Stimulated activated CD8-positive, alpha-beta memory T cell treated with anti-CD3 and anti-CD28 coated beads, Interleukin-4, amount 100 ng/mL, for 48 hours (primary cell): ENCODE data around the gene NFE2L1.
"Not testable (repeated sequence)": the region's sequence is repeated elsewhere in the genome, so short reads cannot be mapped to it uniquely, and the experiment has no call there.

Experiments used
- DNase-seq: peaks from one replicate; pipeline ENCODE4 v3.0.0-alpha.2; 2020

NFE2L1 gene

GRCh38 chr17:48070195-48070594, 22.0 kb downstream of the NFE2L1 start:
- no peak for DNase-seq

DNA sequence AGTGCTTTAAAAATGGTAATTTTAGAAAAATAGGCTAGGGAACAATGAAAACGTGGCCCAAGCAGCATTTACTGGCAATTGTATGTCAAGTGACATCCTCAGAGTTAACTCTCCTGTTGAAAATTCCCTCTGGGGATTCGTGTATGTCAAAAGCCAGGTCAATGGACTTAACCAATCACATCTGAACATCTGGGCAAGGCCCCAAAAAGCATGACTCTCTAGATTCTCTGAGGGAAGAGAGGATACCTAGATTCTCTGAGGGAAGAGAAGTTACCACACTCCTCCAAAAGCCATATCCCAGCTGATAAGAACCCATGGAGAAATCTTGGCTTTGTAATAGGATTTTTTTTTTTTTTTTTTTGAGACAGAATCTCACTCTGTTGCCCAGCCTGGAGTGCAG, 23.5 kb downstream of the NFE2L1 start:
- no peak for DNase-seq

DNA sequence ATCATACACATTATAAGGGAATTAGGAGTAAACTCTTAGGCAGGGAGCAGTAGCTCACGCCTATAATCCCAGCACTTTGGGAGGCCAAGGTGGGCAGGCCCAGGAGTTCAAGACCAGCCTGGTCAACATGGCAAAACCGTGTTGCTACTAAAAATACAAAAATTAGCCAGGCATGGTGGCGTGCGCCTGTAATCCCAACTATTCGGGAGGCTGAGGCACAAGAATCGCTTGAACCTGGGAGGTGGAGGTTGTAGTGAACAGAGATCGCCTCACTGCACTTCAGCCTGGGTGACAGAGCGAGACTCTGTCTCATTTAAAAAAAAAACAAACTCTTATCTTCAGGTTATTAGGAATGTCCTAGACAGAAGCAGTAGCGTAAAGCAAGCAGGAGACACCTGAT, 24.7 kb downstream of the NFE2L1 start:
- not testable (repeated sequence) for DNase-seq

DNA sequence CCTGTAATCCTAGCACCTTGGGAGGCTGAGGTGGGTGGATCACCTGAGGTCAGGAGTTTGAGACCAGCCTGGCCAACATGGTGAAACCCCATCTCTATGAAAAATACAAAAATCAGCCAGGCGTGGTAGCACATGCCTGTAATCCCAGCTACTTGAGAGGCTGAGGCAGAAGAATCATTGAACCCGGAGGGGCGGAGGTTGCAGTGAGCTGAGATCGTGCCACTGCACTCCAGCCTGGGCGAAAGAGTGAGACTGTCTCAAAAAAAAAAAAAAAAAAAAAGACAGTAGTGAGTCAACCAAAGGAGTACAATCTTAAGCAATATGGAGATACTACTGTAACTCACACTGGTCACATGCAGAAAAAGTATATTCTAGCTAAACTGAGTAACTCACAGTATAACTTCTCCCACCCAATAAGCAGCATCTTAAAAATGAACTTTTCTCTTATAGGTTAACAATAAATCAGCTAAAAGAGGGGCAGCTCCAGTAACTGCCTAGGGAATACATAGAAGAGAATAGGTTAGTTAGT, 25.5 kb downstream of the NFE2L1 start:
- DNase-seq = not testable (repeated sequence)

- peak; percentile 86 for DNase-seq
Observed at GRCh38 chr17:48074322-48075081, 26.3 kb downstream of the NFE2L1 start.

DNA sequence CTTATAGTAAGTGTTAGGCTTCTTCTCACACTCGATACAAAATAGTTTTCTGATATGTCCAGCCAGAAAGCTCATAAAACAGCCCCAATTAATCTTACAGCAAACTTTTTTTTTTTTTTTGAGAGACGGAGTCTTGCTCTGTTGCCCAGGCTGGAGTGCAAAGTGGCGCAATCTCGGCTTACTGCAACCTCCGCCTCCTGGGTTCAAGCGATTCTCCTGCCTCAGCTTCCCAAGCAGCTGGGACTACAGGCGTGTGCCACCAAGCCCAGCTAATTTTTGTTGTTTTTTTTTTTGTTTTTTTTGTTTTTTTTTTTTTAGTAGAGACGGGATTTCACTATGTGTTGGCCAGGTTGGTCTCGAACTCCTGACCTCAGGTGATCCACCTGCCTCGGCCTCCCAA, 29.0 kb downstream of the NFE2L1 start:
- not testable (repeated sequence) for DNase-seq

GRCh38 chr17:48081858-48082257, 33.7 kb downstream of the NFE2L1 start:
- DNase-seq = no peak

DNA sequence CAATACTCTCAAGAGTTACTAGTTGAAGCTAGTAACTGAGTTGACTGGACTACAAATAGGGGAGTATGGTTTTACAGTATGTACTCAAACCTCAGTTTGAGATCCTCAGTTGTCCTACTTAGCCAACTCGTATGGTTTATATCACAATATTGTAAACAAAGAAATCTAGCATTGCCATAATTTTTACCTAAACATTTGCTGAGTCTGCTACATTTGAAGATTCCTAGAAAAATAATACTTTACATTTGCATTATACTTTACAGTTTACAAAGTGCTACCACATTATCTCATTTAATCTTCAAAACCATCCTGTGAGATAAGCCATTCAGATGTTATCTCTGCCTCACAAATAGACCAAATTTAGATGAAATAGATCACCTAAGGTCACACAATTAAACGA, 36.8 kb downstream of the NFE2L1 start:
- no peak for DNase-seq

GRCh38 chr17:48093341-48094045, 45.3 kb downstream of the NFE2L1 start:
- no peak for DNase-seq

DNA sequence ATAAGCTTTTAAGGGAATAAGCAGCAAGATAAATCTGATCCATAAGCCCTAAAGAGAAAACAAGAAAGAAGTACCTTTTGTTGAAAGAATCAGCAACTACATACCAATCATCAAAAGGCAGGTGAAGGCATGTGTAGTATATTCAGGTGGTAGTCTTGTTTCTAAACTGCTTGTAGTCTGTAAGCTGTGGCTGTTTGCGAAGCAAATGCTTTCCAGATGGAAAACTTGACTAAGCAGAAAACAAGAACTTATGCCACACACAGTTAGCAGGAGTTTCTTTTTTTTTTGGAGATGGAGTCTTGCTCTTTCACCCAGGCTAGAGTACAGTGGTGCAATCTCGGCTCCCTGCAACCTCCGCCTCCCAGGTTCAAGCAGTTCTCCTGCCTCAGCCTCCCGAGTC, 47.5 kb downstream of the NFE2L1 start:
- no peak for DNase-seq

- no peak for DNase-seq
Observed at GRCh38 chr17:48100160-48100559, 52.0 kb downstream of the NFE2L1 start.

DNA sequence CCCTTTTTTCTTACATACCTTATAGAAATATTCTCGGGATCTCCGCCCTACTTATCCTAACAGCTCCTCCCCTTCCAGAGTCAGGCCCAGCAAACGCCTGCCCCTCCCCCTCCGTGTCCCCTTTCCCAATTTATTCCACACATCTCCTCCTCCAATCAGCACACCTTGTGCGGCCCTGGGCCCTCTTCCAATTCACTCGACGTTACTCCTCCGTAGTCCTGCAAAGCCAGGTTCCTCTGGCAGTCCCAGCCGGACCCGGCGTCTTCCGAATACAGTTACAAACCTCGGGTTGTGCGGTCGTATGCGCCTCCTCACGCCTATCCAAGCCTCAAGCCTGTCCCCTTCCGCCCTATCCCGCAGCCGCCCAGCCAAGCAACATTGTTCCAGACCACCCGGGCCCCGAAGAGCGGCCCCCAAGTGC, 52.4 kb downstream of the NFE2L1 start:
- no peak for DNase-seq

GRCh38 chr17:48101012-48101720, 53.0 kb downstream of the NFE2L1 start, which contains the start of gene CBX1:
TSS of gene CBX1 (minus strand) at chr17:48101478. CDS start at chr17:48077004, 24,474 bp downstream.
- DNase-seq = peak; percentile 95

DNA sequence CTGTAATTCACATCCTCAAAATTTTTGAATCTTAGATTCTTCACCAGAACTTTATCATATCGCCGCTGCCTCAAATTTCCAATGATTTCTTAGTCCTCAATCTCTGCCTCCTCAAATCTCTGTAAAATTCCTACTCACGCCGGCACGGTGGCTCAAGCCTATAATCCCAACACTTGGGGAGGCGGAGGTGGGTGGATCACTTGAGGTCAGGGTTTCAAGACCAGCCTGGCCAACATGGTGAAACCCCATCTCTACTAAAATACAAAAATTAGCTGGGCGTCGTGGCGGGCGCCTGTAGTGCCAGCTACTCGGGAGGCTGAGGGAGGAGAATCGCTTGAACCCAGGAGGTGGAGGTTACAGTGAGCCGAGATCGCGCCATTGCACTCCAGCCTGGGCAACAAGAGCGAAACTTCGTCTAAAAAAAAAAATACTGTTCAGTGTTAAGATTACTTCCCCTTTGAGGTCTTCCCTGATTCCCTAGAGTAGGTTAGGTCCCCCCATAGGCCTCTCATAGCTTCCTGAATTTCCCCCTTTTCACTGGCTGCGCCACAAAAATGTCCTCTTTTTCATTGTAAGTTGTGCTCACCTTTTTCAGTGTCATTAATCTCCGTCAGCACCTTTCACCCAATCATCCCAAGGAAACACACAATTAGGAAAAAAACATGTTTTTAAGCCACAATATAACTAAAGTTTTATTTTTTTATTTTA, 54.0 kb downstream of the NFE2L1 start:
- no peak for DNase-seq

- no peak for DNase-seq
Observed at GRCh38 chr17:48102798-48103715, 54.9 kb downstream of the NFE2L1 start.

- DNase-seq = no peak
Observed at GRCh38 chr17:48104440-48104839, 56.3 kb downstream of the NFE2L1 start.

DNA sequence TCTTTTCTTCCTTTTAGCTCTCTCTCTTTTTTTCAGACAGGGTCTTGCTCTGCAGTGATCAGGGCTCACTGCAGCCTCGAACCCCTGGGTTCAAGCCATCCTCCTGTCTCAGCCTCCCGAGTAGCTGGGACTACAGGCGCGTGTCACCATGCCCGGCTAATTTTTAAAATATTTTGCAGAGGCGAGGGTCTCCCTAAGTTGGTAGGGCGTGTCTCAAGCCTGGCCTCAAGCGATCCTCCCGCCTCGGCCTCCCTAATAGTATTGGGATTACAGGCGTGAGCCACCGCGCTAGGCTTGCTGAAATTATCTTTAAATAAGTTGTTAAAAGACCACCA, 58.6 kb downstream of the NFE2L1 start:
- DNase-seq = no peak

DNA sequence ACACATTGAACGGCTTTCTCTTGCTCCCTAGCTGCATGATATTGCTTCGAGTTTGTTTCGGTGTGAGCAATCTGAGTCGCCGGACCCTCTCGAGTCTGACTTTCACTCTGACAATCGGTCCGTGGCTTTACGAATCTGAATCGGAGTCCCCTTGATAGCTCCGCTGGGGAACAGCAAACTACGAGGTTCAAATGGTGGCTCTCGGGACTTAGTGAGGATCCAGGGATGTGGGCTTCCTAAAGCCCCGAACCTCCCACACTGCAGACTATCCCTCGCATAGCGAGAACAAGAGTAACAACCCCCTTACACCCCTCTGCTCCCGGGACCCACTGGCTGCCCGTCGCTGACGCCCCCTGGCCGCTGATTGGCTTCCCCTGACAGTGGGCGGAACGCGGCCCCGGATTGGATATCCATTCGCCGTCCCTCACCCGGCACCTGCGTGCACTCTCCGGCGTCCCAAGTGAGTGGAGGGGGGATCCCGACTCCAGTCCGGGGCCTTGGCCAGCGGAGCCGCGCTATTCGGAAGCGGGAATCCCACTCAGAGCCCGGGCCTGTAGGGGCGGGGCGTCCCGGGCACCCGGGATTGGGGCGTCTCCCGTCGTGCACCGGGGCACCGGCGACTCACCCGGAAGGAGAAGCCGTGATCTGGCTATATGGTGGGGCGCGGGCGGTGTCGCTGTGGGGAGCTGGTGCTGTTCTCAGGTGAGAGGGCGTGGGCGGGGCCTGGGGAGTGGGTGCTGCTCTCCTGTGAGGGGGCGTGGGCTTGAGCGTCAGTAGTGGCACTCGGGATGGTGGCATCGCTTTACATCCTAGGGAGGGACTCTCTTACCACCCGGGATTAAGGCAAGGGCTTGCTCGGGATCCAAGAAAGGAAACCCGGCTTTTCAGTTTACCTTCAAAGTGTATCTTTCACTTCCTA, 59.2 kb downstream of the NFE2L1 start, which contains the start of gene SNX11:
TSS of gene SNX11 (plus strand) at position 630 of the 919 bp plus-strand sequence. CDS start 4,278 bp downstream, outside the sequence.
- peak; percentile 95 for DNase-seq

DNA sequence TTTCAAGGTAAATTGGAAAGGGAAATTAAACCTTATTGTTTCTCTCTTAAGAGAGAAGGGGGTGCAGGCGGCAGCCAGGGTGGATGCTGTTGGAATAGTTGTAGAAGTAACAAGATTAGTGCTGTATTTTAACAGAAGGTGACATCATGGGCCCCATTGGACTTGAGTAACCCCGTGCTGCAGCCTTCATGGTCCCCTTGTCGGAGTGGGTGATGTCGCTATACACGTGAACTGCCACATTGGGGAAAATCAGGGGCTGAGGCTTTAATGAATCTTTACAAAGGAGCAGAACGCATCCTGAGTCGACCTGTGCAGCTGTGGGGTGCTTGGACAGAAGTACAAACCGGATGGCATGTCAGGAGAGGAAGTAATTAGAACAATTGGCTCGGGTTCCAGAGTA, 62.6 kb downstream of the NFE2L1 start:
- DNase-seq = no peak
